ENCODE results near the gene APOBEC3C. TPM values are rescaled to one million over a fixed set of nuclear protein-coding genes. Genes with fewer than 3 reads are reported as not detected.

The APOBEC3C gene
- polyA plus RNA-seq, 3 donors: 19.7 to 86.3 (median 69.4) TPM

GRCh38 chr22:39028281-39028680, 14.2 kb downstream of the APOBEC3C start:
- intact Hi-C loops (cut with micrococcal nuclease): no loop called here
- no peak overlapping the region for H3K27ac Mint-ChIP-seq
- no peak for DNase-seq
- H3K27ac ChIP-seq (ENCODE audit: low read depth in 1 of 2, low read length in 2 of 2): no peak overlapping the region
- no peak overlapping the region for H3K4me2 ChIP-seq (replicated peaks; ENCODE audit: extremely low read depth, low read length, poor library complexity, severe bottlenecking)
- H3K9me3 ChIP-seq (replicated peaks in 1 of 2; ENCODE audit: control insufficient read depth in 1 of 2, insufficient read depth in 1 of 2, low read length in 2 of 2): no peaks in the 10 kb centered on the region
- peaks cover 20 to 21% of the 10 kb centered on the region in 2 donors for H3K36me3 Mint-ChIP-seq
- H3K9ac ChIP-seq (ENCODE audit: insufficient read depth, low read length, poor library complexity, severe bottlenecking): no peak overlapping the region
- H3K36me3 ChIP-seq (replicated peaks in 1 of 2; ENCODE audit: control insufficient read depth in 1 of 2, insufficient read depth in 2 of 2, low read length in 2 of 2): peaks cover 2 to 9% of the 10 kb centered on the region in 2 donors
- no peaks in the 10 kb centered on the region for H3K9me3 Mint-ChIP-seq
- TF ChIP-seq, protein P1, sequence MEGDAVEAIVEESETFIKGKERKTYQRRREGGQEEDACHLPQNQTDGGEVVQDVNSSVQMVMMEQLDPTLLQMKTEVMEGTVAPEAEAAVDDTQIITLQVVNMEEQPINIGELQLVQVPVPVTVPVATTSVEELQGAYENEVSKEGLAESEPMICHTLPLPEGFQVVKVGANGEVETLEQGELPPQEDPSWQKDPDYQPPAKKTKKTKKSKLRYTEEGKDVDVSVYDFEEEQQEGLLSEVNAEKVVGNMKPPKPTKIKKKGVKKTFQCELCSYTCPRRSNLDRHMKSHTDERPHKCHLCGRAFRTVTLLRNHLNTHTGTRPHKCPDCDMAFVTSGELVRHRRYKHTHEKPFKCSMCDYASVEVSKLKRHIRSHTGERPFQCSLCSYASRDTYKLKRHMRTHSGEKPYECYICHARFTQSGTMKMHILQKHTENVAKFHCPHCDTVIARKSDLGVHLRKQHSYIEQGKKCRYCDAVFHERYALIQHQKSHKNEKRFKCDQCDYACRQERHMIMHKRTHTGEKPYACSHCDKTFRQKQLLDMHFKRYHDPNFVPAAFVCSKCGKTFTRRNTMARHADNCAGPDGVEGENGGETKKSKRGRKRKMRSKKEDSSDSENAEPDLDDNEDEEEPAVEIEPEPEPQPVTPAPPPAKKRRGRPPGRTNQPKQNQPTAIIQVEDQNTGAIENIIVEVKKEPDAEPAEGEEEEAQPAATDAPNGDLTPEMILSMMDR (IDR thresholded peaks at IDR 0.05): no peak
- H3K4me1 ChIP-seq (ENCODE audit: control insufficient read depth in 1 of 2, insufficient read depth in 2 of 2, low read length in 2 of 2): peaks cover 0 to 2% of the 10 kb centered on the region in 2 donors
- peaks cover 8% of the 10 kb centered on the region for H3K4me1 Mint-ChIP-seq
- 99% methylated on average over 11 of the region's 11 CpGs for WGBS (ENCODE audit: insufficient coverage)
- H2AFZ ChIP-seq (ENCODE audit: insufficient read depth, low read depth, low read length, poor library complexity, severe bottlenecking): no peak overlapping the region
- no peaks in the 10 kb centered on the region for H3K27me3 ChIP-seq (ENCODE audit: control insufficient read depth in 2 of 2, insufficient read depth in 2 of 2, low read length in 2 of 2)
- H3K4me3 Mint-ChIP-seq: no peak overlapping the region
- H3K4me3 ChIP-seq (replicated peaks in 1 of 3; ENCODE audit: low read depth in 2 of 3, low read length in 3 of 3): no peak overlapping the region
- H3K27me3 Mint-ChIP-seq (ENCODE audit: low read depth in 3 of 3): no peaks in the 10 kb centered on the region
- no peaks in the 10 kb centered on the region for H3K79me2 ChIP-seq (ENCODE audit: insufficient read depth, low read length)
- no peaks in the 10 kb centered on the region for H4K20me1 ChIP-seq (ENCODE audit: insufficient read depth, low read length)

DNA sequence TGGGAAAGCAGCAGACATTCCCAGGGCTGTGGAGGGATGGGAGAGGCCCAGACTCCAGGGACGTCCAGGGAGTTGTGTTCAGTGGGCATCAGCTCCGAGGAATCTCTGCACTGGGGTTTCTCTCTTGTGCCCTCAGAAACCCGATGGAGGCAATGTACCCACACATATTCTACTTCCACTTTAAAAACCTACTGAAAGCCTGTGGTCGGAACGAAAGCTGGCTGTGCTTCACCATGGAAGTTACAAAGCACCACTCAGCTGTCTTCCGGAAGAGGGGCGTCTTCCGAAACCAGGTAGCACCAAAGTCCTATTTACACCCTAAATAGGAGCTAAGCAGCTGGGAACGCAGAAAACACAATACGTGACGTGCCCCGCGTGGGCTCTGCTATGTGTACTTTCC, 15.2 kb downstream of the APOBEC3C start:
- H3K9ac ChIP-seq (ENCODE audit: insufficient read depth, low read length, poor library complexity, severe bottlenecking): no peak overlapping the region
- no peaks in the 10 kb centered on the region for H3K9me3 ChIP-seq (replicated peaks in 1 of 2; ENCODE audit: control insufficient read depth in 1 of 2, insufficient read depth in 1 of 2, low read length in 2 of 2)
- intact Hi-C loops (cut with micrococcal nuclease): no loop called here
- H3K4me3 ChIP-seq (replicated peaks in 1 of 3; ENCODE audit: low read depth in 2 of 3, low read length in 3 of 3): no peak overlapping the region
- peaks cover 11 to 12% of the 10 kb centered on the region in 2 donors for H3K36me3 Mint-ChIP-seq
- H2AFZ ChIP-seq (ENCODE audit: insufficient read depth, low read depth, low read length, poor library complexity, severe bottlenecking): no peak overlapping the region
- no peaks in the 10 kb centered on the region for H3K9me3 Mint-ChIP-seq
- peaks cover 0 to 2% of the 10 kb centered on the region in 2 donors for H3K4me1 ChIP-seq (ENCODE audit: control insufficient read depth in 1 of 2, insufficient read depth in 2 of 2, low read length in 2 of 2)
- H3K4me3 Mint-ChIP-seq: no peak overlapping the region
- 94% methylated on average over 11 of the region's 13 CpGs for WGBS (ENCODE audit: insufficient coverage)
- peaks cover 8% of the 10 kb centered on the region for H3K4me1 Mint-ChIP-seq
- H3K27me3 Mint-ChIP-seq (ENCODE audit: low read depth in 3 of 3): peaks cover 0 to 1% (median 0%) of the 10 kb centered on the region in 3 donors
- H3K27ac Mint-ChIP-seq: no peak overlapping the region
- H3K27me3 ChIP-seq (ENCODE audit: control insufficient read depth in 2 of 2, insufficient read depth in 2 of 2, low read length in 2 of 2): no peaks in the 10 kb centered on the region
- H3K79me2 ChIP-seq (ENCODE audit: insufficient read depth, low read length): no peaks in the 10 kb centered on the region
- H3K4me2 ChIP-seq (replicated peaks; ENCODE audit: extremely low read depth, low read length, poor library complexity, severe bottlenecking): no peak overlapping the region
- H3K36me3 ChIP-seq (replicated peaks in 1 of 2; ENCODE audit: control insufficient read depth in 1 of 2, insufficient read depth in 2 of 2, low read length in 2 of 2): peaks cover 0 to under 1% of the 10 kb centered on the region in 2 donors
- H4K20me1 ChIP-seq (ENCODE audit: insufficient read depth, low read length): no peaks in the 10 kb centered on the region
- TF ChIP-seq, protein P1 (IDR thresholded peaks at IDR 0.05): no peak
- no peak for DNase-seq
- H3K27ac ChIP-seq (ENCODE audit: low read depth in 1 of 2, low read length in 2 of 2): no peak overlapping the region

Data from CD14-positive monocyte (primary cell).